ENCODE measurements around the gene SSTR5. TPM values are rescaled to one million over a fixed set of nuclear protein-coding genes. Genes with fewer than 3 reads are reported as not detected.

Gene SSTR5
- total and polyA plus RNA-seq, 2 experiments from 2014 or later = 0.77 to 1.3 TPM

DNA sequence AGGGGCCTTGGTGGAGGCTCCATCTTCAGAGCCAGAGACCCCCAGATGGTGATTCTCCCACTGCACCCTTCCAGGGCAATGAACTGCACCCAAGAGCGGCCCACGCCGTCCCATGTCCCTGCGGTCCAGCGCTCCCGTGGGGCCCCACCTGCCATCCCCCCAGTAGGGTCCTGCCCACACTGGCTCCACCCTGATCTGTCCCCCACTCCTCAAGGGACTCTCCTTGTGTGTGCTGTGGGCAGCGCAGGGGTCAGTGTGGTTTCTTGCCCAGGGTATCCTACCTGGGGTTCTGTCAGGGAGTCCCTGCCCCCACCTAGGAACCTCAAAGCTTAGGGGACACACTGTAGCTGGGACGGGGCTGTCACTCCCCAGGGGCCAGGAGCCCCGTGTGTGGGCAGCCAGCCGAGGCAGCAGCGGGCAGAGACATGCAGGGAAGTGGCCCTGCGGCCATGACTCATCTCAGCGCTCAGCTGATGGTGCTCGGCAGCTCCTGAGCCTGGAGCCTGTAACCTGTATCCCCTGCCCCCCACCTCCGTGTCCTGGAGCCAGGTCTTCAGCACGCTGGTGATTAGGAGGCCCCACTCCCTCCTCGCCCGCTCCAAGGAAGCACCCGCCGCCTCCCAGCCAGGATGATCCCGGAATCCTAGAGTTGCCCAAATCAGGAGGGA is 35.7 kb upstream of the SSTR5 start:
- H4K20me1 ChIP-seq (ENCODE audit: insufficient read depth, poor library complexity, severe bottlenecking) = no peaks in the 10 kb centered on the region
- no peaks in the 10 kb centered on the region for H3K9me3 ChIP-seq (ENCODE audit: low read depth)
- H3K4me2 ChIP-seq = peak overlapping the region; percentile 55
- H3K4me3 ChIP-seq = no peak overlapping the region
- WGBS (ENCODE audit: low lambda C conversion rate, missing lambda C conversion rate) = 45% methylated on average over 20 of the region's 21 CpGs
- H2AFZ ChIP-seq = no peak overlapping the region
- DNase-seq (ENCODE audit: low spot score) = peak; percentile 70
- no peaks in the 10 kb centered on the region for H3K27me3 ChIP-seq
- peaks cover 19% of the 10 kb centered on the region for H3K4me1 ChIP-seq (ENCODE audit: insufficient read depth)
- H3K27ac ChIP-seq = no peak overlapping the region
- TF ChIP-seq EZH2 (IDR thresholded peaks at IDR 0.05; ENCODE audit: borderline replicate concordance) (no peak), EZH2phosphoT487 (IDR thresholded peaks at IDR 0.05; ENCODE audit: low read depth, severe bottlenecking, unreplicated experiment) (no peak)
- TF ChIP-seq, protein P1, sequence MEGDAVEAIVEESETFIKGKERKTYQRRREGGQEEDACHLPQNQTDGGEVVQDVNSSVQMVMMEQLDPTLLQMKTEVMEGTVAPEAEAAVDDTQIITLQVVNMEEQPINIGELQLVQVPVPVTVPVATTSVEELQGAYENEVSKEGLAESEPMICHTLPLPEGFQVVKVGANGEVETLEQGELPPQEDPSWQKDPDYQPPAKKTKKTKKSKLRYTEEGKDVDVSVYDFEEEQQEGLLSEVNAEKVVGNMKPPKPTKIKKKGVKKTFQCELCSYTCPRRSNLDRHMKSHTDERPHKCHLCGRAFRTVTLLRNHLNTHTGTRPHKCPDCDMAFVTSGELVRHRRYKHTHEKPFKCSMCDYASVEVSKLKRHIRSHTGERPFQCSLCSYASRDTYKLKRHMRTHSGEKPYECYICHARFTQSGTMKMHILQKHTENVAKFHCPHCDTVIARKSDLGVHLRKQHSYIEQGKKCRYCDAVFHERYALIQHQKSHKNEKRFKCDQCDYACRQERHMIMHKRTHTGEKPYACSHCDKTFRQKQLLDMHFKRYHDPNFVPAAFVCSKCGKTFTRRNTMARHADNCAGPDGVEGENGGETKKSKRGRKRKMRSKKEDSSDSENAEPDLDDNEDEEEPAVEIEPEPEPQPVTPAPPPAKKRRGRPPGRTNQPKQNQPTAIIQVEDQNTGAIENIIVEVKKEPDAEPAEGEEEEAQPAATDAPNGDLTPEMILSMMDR (IDR thresholded peaks at IDR 0.05; ENCODE audit: poor library complexity) = no peak
- H3K79me2 ChIP-seq = no peaks in the 10 kb centered on the region
- no peaks in the 10 kb centered on the region for H3K9me2 ChIP-seq (replicated peaks; ENCODE audit: insufficient read depth)
- H3K36me3 ChIP-seq (replicated peaks; ENCODE audit: insufficient read depth, low read depth) = no peaks in the 10 kb centered on the region

DNA sequence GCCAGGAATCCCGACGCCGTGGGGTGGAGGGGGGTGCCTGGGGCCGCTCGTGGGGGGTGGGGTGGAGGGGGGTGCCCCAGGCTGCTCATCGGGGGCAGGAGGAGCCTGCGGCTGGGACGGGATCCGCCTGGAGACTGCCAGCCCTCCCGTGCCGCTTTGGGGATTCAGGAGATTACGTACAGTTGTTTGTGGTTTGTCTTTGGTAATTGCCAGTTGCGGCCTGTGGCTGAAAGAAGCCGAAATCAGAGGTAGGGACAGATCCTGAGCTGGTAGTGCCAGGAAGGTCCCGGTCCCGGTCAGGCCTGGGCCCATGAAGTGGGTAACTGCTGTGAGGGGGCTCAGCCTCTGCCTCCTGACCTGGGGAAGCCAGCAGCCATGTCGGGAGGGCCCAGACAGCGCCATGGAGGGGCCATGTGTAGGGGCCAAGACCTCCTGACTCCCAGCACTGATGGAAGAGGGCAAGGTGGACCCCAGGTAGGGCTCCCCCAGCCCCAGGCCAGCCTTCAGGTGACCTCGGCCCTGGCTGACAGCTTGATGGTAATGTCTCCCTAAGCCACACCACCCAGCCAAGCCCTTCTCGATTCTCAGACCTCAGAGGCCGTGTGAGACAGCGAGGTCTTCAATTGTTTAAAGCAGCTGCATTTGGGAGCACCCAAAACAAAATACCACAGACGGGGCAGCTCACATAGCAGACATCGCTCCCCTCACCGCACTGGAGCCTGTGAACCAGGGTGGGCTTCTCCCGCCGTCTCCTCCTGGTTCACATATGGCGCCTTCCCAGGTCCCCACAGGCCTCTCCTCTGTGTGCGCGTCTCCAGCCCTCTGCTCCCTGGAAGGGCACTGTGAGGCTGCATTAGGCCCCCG is 34.9 kb upstream of the SSTR5 start:
- no peaks in the 10 kb centered on the region for H3K9me2 ChIP-seq (replicated peaks; ENCODE audit: insufficient read depth)
- H3K27me3 ChIP-seq = no peaks in the 10 kb centered on the region
- no peaks in the 10 kb centered on the region for H4K20me1 ChIP-seq (ENCODE audit: insufficient read depth, poor library complexity, severe bottlenecking)
- TF ChIP-seq, protein P1 (IDR thresholded peaks at IDR 0.05; ENCODE audit: poor library complexity) = no peak
- TF ChIP-seq EZH2phosphoT487 (IDR thresholded peaks at IDR 0.05; ENCODE audit: low read depth, severe bottlenecking, unreplicated experiment) (no peak), EZH2 (IDR thresholded peaks at IDR 0.05; ENCODE audit: borderline replicate concordance) (no peak)
- peak overlapping the region; percentile 27 for H3K4me2 ChIP-seq
- no peaks in the 10 kb centered on the region for H3K79me2 ChIP-seq
- H3K27ac ChIP-seq = no peak overlapping the region
- DNase-seq (ENCODE audit: low spot score) = no peak
- H3K4me3 ChIP-seq = no peak overlapping the region
- WGBS (ENCODE audit: low lambda C conversion rate, missing lambda C conversion rate) = 74% methylated on average over 25 of the region's 31 CpGs
- H2AFZ ChIP-seq = no peak overlapping the region
- H3K9me3 ChIP-seq (ENCODE audit: low read depth) = no peaks in the 10 kb centered on the region
- peaks cover 19% of the 10 kb centered on the region for H3K4me1 ChIP-seq (ENCODE audit: insufficient read depth)
- H3K36me3 ChIP-seq (replicated peaks; ENCODE audit: insufficient read depth, low read depth) = no peaks in the 10 kb centered on the region

DNA sequence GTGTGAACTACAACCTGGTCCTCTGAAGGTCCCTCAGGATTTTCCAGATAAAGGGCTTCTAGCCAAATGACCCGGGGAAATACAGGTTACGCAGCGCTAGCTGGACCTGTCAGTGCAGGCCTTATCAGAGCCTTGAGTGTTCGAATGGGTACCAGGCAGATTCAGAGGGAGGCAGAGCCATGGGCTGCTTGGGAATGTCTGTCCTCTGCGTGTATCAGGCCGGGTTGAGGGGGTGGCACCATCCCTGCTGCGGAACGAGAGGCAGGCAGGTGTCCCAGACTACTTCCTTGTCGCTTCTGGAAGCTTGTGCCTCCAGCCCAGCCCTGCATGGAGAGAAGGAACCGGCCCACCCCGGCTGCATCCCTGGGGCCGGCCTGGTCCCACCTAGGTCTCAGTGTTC is 33.6 kb upstream of the SSTR5 start:
- H3K27me3 ChIP-seq = no peaks in the 10 kb centered on the region

More for the DNA sequence above, 33.6 kb upstream of the SSTR5 start:
- Histone ChIP-seq H3K36me3 (replicated peaks; ENCODE audit: insufficient read depth, low read depth) (no peaks in the 10 kb centered on the region), H3K4me1 (ENCODE audit: insufficient read depth) (peaks cover 19% of the 10 kb centered on the region), H3K9me2 (replicated peaks; ENCODE audit: insufficient read depth) (no peaks in the 10 kb centered on the region), H3K4me3 (no peak overlapping the region), H2AFZ (no peak overlapping the region), H3K9me3 (ENCODE audit: low read depth) (no peaks in the 10 kb centered on the region), H3K79me2 (no peaks in the 10 kb centered on the region), H3K27ac (no peak overlapping the region), H3K4me2 (no peak overlapping the region), H4K20me1 (ENCODE audit: insufficient read depth, poor library complexity, severe bottlenecking) (no peaks in the 10 kb centered on the region)
- TF ChIP-seq EZH2 (IDR thresholded peaks at IDR 0.05; ENCODE audit: borderline replicate concordance) = no peak
- TF ChIP-seq, protein P1 (IDR thresholded peaks at IDR 0.05; ENCODE audit: poor library complexity) = no peak
- TF ChIP-seq EZH2phosphoT487 (IDR thresholded peaks at IDR 0.05; ENCODE audit: low read depth, severe bottlenecking, unreplicated experiment) = no peak
- 95% methylated on average over 12 of the region's 12 CpGs for WGBS (ENCODE audit: low lambda C conversion rate, missing lambda C conversion rate)
- DNase-seq (ENCODE audit: low spot score) = no peak

All from hepatocyte (in vitro differentiated cells).